ENCODE data around the gene MACO1.
"Not testable (repeated sequence)": the region's sequence is repeated elsewhere in the genome, so short reads cannot be mapped to it uniquely, and the experiment has no call there.

MACO1 gene

DNA sequence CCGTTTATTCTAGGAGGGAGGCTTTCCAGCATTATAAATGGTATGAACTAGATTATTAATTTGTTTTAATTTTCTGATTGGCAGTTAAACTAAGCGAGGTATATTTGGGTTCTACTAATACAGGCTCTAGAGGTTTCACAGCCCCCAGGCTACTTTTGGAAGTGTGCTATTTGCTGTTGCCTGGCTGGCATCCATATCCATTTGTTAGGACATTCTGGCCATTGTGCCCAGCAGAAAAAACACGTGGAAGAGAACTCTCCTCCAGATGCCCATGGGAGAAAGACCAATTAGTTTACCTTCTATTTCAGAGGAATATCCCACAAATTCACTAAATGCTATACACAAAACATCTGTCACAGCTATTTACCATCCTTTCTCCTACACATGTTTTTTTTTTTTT, 29.3 kb downstream of the MACO1 start:
- no peak for DNase-seq

DNA sequence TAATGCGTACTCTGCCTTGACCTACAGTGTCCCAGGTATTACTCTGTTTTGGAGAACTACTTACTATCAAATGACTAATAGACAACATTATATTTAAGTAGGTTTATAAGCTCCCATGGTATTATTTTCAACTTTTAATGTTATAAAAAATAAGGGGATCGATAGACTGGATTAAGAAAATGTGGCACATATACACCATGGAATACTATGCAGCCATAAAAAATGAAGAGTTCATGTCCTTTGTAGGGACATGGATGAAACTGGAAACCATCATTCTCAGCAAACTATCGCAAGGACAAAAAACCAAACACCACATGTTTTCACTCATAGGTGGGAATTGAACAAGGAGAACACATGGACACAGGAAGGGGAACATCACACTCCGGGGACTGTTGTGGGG, 30.1 kb downstream of the MACO1 start:
- not testable (repeated sequence) for DNase-seq

DNA sequence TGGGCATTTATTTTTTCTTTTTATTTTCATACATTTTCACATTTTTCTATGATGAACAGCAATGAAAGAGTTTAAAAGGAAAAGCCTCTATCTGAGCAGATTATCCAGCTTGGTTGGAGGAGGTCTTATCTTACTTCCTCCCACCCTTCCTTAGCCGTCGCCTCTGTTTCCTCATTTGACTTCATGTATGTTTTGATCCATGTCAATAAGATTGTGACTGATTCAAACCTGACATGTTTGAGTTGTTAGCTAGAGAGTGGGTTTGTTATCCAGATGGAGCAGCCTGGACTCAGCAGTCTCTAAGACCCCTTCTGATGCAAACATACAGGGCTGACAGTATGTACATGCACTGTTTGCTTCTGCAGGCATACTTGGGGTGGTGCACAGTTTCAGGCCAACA, 31.2 kb downstream of the MACO1 start:
- DNase-seq, result no peak

DNA sequence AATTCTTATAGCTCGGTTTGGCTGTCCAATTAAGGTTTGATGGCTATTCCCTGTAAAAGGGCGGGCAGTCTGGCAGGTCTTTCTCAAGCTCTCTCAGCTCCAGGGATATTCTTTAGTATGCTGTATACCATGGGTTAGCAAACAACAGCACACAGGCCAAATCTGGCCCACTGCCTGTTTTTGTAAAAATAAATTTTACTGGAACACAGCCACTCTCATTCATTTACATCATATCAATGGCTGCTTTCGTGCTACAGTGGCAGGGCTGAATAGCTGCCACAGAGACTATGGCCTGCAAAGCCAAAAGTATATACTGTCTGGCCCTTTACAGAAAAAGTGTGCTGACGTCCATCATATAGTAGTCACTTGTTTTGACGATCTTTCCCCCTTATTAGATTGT, 32.0 kb downstream of the MACO1 start:
- no peak for DNase-seq

DNA sequence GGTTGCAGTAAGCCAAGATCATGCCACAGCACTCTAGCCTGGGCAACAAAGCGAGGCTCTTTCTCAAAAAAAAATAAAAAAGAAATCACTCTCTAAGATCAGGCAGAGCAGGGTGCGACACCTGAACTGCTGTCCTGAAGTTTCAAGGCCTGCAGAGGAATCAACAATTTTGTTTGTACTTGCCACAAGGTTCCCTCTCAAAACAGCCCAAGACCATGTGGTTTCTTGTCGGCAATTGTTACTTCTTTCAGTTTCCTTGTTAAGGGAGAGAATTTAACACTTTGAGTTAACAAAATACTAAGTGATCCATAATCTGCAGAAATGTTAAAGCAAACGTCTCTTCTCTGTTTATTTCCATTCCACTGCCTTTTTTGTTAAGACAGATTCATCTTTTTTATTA, 36.5 kb downstream of the MACO1 start:
- no peak for DNase-seq

DNA sequence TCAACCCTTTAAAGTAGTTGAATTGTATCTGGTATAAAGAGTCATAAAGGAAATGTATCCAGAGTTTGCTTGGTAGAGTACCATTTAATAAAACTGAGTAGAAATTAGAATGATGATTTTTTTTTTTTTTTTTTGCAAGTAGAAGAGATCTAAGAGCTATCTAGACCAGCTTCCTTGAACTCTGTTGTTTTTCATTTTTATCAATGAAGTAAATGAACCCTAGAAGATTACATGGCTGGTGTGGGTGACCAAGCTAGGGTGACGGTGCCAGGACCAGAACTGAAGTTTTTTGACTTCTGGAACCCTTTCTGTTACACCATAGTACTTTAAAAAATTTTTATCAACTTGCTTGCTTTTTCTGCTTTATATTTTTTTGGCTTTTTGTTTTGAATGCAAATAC, 36.9 kb downstream of the MACO1 start:
- DNase-seq, result no peak

DNA sequence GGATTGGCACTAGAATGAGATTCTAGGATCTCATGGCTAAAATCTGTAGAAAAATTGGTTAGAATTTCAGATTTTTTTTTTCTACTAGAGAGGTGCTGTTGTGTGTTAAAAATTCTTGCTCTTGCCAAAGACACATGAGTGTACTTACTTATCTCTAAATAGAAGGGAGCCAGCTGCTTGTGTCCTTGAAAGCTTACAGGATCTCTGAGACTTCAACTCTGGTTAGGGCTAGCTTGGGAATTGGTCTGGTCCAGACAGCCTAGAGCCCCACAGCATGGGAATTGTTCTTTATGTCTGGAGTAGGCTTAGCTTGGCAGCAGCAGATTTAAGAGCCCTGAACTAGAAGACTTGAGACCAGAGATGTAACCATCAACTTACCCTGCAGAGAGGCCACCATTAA, 37.3 kb downstream of the MACO1 start:
- no peak for DNase-seq

DNA sequence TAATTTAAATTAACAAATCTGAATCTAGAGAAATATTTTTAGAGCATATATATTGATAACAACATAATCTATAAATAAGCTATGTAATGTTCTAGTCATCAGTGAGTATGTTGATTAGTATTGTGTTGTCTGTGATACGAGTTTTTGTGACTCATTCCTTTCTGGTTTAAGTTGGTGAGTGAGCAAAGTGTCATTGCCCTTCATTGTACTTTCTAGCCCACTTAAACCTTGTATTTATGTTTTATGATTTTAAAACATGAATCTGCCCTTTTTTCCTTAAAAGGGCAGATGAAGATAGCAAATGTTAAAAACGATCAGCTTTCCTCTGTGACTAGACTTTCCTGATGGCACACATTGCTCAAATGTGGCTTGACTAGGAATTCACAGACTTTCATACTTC, 38.5 kb downstream of the MACO1 start:
- no peak for DNase-seq

DNA sequence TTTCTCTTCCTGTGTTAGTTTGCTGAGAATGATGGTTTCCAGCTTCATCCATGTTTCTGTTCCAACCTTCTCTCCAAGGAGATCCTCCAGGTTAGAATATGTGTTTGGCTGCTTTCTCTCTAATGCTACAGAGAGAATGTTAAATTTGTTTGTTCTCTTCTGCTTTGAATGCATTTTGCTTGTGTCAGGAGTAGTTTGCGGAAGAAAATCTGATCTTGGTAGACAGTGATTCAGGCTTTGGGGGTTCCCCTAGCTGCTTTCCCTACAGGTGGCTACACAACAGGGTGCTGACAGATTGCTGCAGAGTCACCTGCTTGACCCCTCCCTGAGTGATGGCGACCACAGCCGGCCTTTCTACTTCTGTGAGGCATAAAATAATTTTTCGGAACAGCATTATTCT, 41.8 kb downstream of the MACO1 start:
- no peak for DNase-seq

DNA sequence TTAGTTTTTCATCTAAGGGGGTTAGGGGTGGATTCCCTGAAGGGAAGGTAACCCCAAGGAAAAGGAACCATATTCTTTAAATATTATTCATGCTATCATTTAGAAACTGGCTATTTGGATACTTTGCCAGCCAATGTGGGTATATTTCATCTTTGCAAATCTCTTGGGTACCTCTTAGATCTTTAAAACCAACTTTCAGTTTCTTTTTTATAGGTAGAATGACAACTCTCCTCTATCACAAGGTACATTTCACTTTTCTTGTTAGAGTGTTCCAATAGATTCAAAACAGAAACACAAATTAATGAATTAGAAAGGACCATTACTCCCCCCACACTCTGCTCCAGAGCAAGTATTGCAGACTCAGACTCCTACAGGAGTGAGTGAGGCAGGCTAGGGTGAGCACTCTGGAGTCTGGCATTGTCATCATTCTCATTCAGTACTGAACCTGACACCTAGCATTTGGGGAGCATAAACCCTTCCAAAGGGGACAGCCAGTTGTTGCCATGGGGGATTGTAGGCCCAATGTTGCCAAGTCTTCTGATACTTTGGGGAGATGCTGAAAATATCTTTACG, 43.0 kb downstream of the MACO1 start:
- DNase-seq, result no peak

DNA sequence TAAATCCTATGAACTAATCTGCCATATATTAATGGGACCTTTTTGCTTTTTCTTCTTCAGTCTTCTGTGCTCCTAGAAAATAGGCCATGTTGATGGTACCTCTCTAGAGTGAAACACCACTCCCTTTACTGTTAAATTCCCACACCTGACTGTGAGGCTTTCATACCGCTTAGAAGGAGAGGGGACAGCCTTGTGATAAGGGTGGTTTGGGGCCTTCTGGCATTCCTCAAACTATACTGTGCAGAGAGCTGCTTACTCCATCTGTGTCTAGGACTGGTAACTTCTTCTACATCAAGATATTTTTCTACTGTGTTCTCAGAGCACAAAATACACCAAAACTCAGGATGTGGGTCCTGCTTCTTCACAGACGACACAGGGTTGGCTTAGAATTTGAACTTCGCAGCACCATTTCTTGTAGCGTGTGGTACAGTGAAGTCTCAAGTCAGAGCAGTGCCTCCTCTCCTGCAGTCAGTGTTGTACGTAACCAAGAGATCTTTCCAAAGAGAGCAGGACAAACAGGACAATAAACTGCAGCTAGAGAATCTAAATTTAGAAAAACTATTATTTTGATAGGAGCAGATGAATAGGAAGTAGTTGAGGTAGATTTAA, 43.8 kb downstream of the MACO1 start:
- DNase-seq, result no peak

DNA sequence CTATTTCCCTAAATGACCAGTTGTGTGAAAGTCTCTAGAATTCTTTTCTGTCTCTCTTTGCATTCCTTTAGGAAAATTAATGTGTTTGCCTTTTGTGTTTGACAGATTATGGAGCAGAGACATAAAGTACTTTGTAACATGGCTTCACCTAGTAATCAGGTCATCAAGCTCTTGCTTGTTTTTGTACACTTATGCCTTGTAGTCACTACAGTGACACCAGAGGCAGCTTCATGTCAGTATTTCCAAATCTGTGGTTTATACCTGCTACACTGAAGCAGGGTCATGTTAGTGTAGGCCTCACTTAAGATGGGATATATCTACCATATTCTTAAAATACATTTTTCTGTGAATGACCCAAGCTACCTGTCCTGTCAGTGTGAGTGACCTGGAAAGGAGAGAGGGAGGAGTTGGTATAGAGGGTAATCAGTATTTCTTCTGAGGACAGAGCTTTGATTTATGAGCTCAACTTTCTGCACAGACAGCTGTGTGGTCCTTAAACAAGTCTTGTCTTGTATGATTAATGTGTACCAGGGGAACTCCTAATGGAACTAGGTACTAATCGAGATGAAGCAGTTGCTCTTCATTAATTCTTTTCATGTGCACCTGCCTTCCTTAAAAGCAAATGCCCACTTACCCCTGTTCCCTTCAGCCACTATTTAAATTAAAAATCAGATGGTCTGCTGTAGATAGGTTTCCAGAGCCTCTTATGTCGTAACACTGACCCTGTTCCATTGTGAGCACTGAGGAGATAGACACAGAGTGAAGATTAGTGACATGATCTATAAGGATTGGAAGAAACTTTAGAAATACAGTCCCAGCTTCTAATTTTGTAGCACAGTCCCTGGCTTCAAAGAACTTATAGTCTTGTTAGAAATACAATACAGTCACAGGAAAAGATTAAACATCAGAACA, 45.7 kb downstream of the MACO1 start:
- no peak for DNase-seq

DNA sequence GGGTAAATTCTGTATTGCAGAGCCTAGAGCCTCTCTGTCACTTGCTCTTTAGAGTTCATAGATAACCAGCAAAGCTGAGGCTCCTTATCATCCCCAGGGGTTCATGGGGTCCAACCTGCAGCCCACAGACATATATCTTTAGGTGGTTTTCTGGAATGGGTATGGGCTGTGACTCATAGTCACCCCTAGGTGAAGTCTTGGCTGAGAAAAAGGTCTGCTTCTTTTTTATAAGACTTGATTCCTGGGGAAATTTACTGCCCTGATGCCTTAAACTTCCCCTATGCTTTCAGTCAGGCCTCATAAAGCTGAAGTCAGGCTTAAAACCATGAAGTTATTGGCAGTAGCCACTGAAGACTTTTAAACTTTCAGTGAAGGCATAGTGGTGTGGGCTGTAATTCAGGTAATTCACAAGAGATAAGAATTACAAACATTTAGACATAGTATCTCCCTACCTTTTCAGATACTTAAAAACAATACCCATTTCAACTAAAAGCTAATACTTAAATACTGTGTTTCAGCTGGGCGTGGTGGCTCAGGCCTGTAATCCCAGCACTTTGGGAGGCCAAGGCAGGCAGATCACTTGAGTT, 46.8 kb downstream of the MACO1 start:
- DNase-seq, result peak; percentile 33

DNA sequence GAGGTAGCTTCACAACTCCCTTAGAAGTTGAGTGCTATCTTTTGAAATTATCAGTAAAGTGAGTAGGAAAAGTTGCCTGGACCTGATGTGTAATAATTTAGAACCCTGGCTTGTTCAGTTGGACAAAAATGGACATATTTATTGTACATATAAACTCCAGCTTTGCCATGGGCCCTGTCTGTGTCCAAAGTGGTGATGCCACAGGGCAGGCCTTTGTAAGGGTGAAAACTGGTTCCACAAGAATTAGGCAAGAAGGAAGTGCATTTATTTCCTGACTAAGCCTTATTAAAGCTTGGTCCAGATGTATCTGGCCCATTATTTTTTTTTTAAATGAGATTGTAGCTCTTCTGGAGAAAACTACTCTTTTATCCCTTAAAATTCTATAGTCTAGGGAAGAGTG, 47.9 kb downstream of the MACO1 start:
- DNase-seq, result no peak

DNA sequence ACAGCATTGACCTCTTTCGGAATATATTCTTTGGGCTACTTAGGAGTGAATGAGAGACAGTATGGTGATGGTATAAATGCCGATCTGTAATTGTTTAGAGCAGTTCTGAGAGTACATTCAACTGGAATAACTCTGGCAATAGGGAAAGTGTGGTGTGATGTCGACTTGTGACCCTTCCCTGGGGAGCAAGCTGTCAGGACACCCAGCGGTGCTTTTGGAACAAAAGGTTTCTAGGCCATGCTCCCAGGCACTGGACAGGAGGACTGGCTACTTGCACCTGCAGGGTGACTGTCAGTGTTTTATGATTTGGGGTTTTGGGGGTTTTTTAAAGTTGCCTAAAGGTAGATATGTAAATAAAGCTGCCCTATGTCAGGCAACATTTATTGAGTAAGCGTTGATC, 50.9 kb downstream of the MACO1 start:
- DNase-seq, result no peak

DNA sequence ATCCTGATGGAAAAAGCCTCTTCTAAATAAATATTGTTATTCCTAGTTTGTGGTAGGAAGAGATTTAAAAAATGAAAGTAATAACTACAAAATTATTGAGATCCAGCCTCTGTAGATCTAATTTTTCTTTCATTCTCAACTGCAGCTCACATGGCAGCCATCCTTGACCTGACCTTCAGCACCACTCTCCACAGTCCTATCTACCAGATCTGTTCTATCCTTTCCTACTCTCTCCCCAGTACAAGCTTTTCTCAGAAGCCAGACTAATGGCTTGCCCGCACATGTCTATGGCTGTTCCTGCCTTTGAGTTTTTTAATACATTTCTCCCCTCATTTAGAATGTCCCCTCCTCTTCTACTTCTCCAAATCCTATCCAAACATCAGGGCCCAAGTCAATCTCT, 51.5 kb downstream of the MACO1 start:
- no peak for DNase-seq

DNA sequence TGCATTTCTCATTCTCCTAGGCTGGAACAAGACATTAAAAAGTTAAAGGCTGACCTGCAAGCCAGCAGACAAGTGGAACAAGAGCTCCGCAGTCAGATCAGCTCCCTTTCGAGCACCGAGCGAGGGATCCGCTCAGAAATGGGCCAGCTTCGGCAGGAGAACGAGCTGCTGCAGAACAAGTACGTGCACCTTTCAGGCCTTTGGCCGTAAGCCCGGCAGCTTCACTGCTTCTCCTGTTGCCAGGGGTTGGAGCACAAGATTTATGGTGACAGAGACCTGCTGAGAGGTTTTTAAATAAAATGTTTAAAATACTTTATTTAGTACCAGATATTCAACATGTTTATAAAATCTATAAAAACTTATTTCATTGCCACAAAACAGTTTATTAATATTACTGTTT, 53.4 kb downstream of the MACO1 start:
- no peak for DNase-seq

DNA sequence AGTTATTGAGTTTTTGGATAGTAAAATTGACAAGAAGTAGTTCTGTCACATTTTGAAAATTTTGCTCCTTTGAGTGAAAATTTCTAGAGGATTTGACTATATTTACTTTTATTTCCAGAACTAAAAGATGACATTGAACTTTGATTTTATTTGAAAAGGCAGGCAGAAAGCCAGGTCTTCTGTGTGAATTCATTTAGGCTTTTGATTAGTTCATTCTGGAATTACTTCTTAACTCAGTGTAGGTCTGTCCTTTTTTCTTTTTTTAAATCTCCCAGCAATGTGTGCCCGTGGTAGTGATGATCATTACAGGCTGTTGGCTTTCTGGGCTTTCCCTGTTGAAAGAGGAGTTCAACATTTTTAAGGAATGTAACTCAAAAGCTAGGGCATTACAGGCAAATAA, 53.8 kb downstream of the MACO1 start:
- DNase-seq, result no peak

DNA sequence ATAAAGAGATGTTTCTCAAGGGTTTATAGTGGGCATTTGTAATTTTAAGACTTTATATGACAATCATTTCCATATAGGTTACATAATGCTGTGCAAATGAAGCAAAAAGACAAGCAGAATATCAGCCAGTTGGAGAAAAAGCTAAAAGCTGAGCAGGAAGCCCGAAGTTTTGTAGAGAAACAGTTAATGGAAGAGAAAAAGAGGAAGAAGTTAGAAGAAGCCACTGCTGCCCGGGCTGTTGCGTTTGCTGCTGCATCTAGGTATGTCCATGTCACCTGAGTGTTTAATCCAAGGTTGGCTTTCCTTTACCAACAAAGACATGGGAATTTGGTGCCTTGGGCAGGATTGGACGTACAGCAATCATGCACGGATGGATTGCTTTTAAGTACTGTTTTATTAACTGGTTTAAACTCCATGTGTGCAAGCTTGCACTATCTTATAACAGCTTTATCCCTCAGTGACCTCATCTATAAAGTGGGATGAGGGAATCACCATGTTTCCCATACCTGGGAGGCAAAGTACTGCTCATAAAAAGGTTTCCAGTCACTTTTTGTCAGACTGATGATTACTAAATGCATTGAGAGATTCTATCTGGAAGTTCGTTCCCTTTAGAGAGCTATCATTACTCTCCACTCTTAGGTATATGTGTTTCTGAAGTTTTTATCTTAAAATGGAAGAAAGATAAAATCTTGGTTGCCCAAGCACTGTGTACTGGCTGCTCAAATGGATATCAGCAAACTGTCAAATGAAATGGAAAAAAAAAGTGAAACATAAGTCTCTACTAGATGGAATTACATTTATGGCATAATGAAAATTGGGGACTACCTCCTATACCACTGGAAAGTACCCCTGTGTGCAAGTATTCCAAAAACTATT, 55.1 kb downstream of the MACO1 start:
- no peak for DNase-seq

DNA sequence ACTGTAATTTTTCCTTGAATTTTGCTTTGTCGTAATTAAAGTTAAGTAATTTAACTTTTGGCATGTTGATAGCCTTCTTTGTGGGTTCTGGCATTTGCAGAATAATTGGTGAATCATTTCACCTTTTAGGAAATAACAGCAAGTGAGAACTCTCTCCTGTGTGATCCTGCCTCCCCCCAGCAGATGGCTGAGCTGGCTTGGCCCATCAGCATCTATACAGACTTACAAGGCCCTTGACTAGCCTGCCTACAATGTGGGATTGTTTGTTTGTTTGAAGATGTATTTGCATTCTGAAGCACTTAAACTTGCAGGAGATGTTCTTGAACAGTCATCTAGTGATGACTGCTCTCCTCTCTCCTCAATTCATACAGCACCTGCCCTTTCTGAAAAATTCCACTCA, 55.9 kb downstream of the MACO1 start:
- DNase-seq, result no peak

DNA sequence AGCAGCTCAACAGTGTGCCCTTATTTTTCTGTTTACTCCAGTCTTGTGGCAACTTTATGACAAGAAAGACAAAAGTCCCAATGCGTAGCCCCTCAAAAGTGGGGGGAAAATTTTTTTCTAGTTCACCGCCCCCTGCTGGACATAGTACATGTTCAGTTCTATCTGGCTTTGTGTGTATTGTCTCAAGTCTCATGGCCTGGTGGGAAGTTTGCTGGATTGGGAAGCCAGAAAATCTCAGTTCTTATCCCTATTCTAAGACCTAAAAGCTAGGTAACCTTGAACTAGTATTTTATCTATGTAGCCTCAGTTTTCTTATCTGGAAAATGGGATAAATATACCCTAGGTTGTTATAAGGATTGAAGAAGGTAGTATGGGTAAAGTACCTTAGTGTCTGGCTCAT, 56.9 kb downstream of the MACO1 start:
- DNase-seq, result no peak

DNA sequence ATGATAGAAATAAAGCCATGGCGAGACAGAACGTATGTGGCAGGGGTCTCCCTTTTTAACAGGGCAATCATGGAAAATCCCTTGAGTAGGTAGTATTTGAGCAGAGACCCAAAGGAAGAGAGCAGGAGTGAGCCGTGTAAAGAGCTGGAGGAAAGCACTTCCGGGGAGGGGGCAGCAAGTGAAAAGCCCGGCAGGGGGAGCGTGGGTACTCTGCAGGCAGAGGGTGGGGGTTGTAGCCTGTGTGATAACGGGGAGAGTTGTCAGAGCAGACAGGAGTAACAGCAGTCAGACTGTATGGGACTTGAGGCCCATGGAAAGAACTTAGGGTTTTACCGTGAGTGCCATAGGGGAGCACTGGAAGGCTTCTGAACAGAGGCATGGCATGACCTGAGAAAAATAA, 61.6 kb downstream of the MACO1 start:
- no peak for DNase-seq

DNA sequence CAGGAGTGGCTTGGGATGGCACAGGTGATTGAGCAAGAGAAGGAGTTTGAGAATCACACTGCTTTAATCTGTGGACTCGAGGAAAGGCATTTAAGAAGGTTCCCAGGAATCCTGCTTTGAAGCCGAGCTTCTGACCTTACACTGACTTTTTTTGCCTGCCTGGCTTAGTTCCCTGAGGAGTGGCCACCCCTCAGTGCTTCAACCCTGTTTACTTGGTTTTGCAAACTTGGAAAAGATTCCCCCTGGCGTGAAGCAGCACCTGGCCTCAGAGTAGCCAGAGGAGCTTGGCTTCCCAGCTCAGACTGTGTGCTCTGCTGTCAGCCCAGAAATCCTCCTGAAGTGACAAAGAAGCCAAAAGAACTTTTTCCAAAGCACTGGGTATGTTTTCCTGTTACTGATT, 64.3 kb downstream of the MACO1 start:
- no peak for DNase-seq

All from NCI-H226 (cell line).